Chondrocyte (in vitro differentiated cells): Measurements from ENCODE around the gene GABRA5. TPM values are rescaled to one million over a fixed set of nuclear protein-coding genes. Genes with fewer than 3 reads are reported as not detected.

Experiments used
- DNase-seq: peaks from one replicate; pipeline ENCODE4 v3.0.0; 2021; ENCODE audit warnings: mixed read lengths, low spot score
- H3K27ac Mint-ChIP-seq: one replicate; pipeline ENCODE4 v1.8.0; 2021; ENCODE audit warnings: mild to moderate bottlenecking, moderate library complexity, mixed read lengths; ENCODE audit not compliant: unreplicated experiment
- H3K27me3 Mint-ChIP-seq: 2 replicates; pipeline ENCODE4 v1.8.0; 2021; ENCODE audit warnings: low read depth, mixed read lengths
- H3K36me3 Mint-ChIP-seq: 2 replicates; pipeline ENCODE4 v1.8.0; 2021; ENCODE audit warnings: low read depth, mixed read lengths
- H3K4me1 Mint-ChIP-seq: 2 replicates; pipeline ENCODE4 v1.8.0; 2021; ENCODE audit warnings: low read depth, mild to moderate bottlenecking, mixed read lengths
- H3K4me3 Mint-ChIP-seq: one replicate; pipeline ENCODE4 v1.8.0; 2021; ENCODE audit warnings: mild to moderate bottlenecking, moderate library complexity, mixed read lengths; ENCODE audit not compliant: unreplicated experiment
- H3K9me3 Mint-ChIP-seq: 2 replicates; pipeline ENCODE4 v1.8.0; 2021; ENCODE audit warnings: low read depth, mixed read lengths
- total RNA-seq: library from RNA; stranded (reverse); gene quantifications from 3 replicates; pipeline ENCODE4 v1.2.1, GENCODE V29; 2021
- TF ChIP-seq, protein P1 (sequence below): fragments of 200-600 bp; sonication (generic); IDR thresholded peaks from 2 replicates; pipeline ENCODE4 v1.5.0; 2021; ENCODE audit warnings: antibody characterized with exemption, mild to moderate bottlenecking, moderate library complexity

GABRA5 gene
- total RNA-seq, 1 donor from 2014 or later = 0.30 TPM

DNA sequence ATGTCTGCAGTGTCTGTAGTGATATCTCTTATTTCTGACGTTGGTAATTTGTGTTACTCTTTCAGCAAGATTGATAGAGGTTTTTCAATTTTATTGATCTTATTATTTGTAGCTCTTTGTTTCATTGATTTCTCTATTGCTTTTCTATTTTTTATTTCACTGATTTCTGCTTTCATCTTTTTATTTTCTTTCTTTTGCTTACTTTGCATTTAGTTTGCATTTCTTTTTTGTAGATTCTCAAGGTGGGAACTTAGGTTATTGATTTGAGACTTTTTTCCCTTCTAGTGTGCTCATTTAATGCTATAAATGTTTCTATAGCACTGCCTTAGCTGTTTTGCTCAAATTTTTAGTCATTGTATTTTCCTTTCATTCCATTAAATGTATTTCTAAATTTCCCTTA is 54.6 kb downstream of the GABRA5 start:
- Mint-ChIP-seq H3K4me1 (no peaks in the 10 kb centered on the region), H3K36me3 (peaks cover 9% of the 10 kb centered on the region), H3K9me3 (peaks cover 18% of the 10 kb centered on the region)

DNA sequence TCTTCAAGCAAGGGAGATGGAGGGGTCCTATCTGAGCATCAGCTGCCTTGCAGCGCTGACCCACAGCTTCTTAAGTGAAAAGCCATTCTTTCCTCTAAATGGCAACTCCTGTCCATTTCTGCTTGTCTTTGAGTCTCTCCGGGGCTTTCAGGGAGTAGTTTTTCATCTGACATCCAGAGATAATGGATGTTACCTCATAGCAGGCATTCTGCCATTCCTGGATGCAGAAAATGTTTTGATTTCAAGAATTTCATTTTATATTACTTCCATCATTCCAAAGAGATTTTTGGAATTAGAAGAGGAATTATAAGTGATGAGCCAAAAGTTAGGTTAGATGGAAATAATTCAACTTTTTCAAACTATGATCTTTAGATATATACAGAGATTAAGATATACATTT is 59.2 kb downstream of the GABRA5 start:
- no peak overlapping the region for H3K4me3 Mint-ChIP-seq
- TF ChIP-seq, protein P1, sequence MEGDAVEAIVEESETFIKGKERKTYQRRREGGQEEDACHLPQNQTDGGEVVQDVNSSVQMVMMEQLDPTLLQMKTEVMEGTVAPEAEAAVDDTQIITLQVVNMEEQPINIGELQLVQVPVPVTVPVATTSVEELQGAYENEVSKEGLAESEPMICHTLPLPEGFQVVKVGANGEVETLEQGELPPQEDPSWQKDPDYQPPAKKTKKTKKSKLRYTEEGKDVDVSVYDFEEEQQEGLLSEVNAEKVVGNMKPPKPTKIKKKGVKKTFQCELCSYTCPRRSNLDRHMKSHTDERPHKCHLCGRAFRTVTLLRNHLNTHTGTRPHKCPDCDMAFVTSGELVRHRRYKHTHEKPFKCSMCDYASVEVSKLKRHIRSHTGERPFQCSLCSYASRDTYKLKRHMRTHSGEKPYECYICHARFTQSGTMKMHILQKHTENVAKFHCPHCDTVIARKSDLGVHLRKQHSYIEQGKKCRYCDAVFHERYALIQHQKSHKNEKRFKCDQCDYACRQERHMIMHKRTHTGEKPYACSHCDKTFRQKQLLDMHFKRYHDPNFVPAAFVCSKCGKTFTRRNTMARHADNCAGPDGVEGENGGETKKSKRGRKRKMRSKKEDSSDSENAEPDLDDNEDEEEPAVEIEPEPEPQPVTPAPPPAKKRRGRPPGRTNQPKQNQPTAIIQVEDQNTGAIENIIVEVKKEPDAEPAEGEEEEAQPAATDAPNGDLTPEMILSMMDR = no peak
- no peak for DNase-seq
- H3K9me3 Mint-ChIP-seq = peaks cover 6% of the 10 kb centered on the region
- H3K27me3 Mint-ChIP-seq = no peaks in the 10 kb centered on the region
- no peaks in the 10 kb centered on the region for H3K36me3 Mint-ChIP-seq
- H3K4me1 Mint-ChIP-seq = no peaks in the 10 kb centered on the region
- H3K27ac Mint-ChIP-seq = no peak overlapping the region

More for the DNA sequence above, 54.6 kb downstream of the GABRA5 start:
- Mint-ChIP-seq H3K27me3 (no peaks in the 10 kb centered on the region), H3K27ac (no peak overlapping the region), H3K4me3 (no peak overlapping the region)
- DNase-seq = no peak
- TF ChIP-seq, protein P1 = no peak

DNA sequence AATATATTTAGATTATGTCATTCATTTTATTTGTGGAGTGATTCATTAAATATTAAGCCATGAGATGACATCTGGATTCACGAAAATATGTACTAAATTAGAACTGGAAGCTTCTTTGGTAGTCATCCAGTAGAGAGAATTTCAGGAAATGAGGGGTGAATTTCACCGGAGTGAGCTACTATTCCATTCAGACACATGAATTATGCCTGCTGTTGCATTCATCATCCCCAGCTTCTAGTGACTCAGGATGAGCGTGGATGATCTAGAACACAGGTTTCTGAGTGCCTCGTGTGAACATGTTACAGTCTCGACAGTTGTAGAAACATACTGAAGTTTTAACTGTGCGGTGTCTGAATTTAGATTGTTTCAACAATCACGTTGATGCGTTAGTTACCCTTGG is 61.2 kb downstream of the GABRA5 start:
- DNase-seq = no peak
- Mint-ChIP-seq H3K36me3 (no peaks in the 10 kb centered on the region), H3K9me3 (peaks cover 7% of the 10 kb centered on the region), H3K4me3 (no peak overlapping the region), H3K4me1 (no peaks in the 10 kb centered on the region), H3K27me3 (no peaks in the 10 kb centered on the region), H3K27ac (no peak overlapping the region)
- TF ChIP-seq, protein P1 = no peak

DNA sequence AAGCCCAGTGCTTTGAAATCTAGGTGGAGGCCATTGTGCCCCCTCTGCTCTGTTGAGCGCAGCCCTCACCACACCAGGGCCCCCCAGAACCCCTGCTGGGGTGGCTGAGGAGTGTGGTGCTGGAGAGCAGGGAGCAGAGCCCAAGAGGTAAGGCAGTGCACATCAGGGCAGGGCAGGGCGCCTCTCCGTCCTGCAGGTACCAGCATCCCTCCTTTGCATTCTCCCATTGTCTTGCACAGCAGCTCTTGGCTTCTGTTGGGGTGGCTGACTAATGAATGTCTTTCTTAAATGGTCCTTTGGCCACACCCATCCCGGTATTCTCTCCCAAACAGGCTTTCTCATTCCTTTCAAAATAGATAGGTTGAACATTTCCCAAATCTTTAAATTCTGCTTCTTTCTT is 62.7 kb downstream of the GABRA5 start:
- H3K4me3 Mint-ChIP-seq = no peak overlapping the region
- no peak overlapping the region for H3K27ac Mint-ChIP-seq
- no peak for DNase-seq
- no peaks in the 10 kb centered on the region for H3K36me3 Mint-ChIP-seq
- H3K9me3 Mint-ChIP-seq = peaks cover 7% of the 10 kb centered on the region
- H3K27me3 Mint-ChIP-seq = no peaks in the 10 kb centered on the region
- TF ChIP-seq, protein P1 = no peak
- H3K4me1 Mint-ChIP-seq = no peaks in the 10 kb centered on the region

DNA sequence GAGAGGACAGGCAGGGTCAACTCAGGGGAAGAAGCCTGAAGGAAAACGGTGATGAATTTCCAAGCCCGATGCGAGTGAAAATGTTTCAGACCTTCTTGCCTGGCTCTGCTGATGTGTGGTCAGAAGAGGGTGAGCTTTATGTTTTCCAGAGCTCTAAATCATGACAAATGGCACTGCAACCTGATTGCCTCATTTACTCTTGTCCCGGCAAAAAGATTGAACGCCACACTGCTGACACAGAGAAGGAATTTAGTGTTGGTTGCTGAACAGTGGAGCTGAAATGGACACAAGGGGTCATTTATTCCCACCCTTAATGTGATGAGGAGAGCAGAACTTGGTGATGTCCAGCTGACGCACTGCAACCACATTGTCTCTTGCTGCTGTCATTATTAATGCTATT is 68.0 kb downstream of the GABRA5 start:
- Mint-ChIP-seq H3K27me3 (no peaks in the 10 kb centered on the region), H3K27ac (no peak overlapping the region), H3K9me3 (peaks cover 7% of the 10 kb centered on the region), H3K4me1 (no peaks in the 10 kb centered on the region), H3K36me3 (no peaks in the 10 kb centered on the region), H3K4me3 (no peak overlapping the region)
- DNase-seq = no peak
- TF ChIP-seq, protein P1 = no peak
